Mesenchymal stem cell (in vitro differentiated cells and primary cell): ENCODE data around the gene DCAF8.
A peak's percentile ranks its signal among the peaks of the same experiment; 100 is the strongest.

ENCODE experiments used
- DNase-seq: peaks from one replicate; pipeline ENCODE4 v3.0.0-alpha.2; 2013
- H2AFZ ChIP-seq: one replicate; pipeline ENCODE4 v1.6.1; 2013; ENCODE audit warnings: low read depth, mild to moderate bottlenecking, control low read depth, inconsistent platforms, low read length, moderate library complexity
- H2AK5ac ChIP-seq: 2 replicates; pipeline ENCODE4 v1.6.1; 2013; ENCODE audit warnings: low read length, moderate library complexity, mild to moderate bottlenecking, inconsistent platforms; ENCODE audit not compliant: severe bottlenecking
- H2BK120ac ChIP-seq: one replicate; pipeline ENCODE4 v1.6.1; 2013; ENCODE audit warnings: low read depth, mild to moderate bottlenecking, inconsistent platforms, low read length, moderate library complexity
- H2BK12ac ChIP-seq, 2 experiments: one replicate each; pipeline ENCODE4 v1.6.1; 2013; ENCODE audit warnings: inconsistent platforms in 2 of 2, low read length in 2 of 2, mild to moderate bottlenecking in 2 of 2, moderate library complexity in 2 of 2, control low read depth in 1 of 2
- H2BK15ac ChIP-seq: one replicate; pipeline ENCODE4 v1.6.1; 2013; ENCODE audit warnings: mild to moderate bottlenecking, low read depth, inconsistent platforms; ENCODE audit not compliant: poor library complexity, severe bottlenecking
- H2BK5ac ChIP-seq: 2 replicates; pipeline ENCODE4 v1.6.1; 2013; ENCODE audit warnings: low read depth, mild to moderate bottlenecking, low read length, control low read depth, inconsistent platforms; ENCODE audit not compliant: poor library complexity, severe bottlenecking
- H3K14ac ChIP-seq, 2 experiments: one replicate each; pipeline ENCODE4 v1.6.1; 2013; ENCODE audit warnings: inconsistent platforms in 2 of 2, low read length in 2 of 2, control low read depth in 1 of 2, mild to moderate bottlenecking in 1 of 2, moderate library complexity in 1 of 2
- H3K18ac ChIP-seq, 2 experiments: one replicate each; pipeline ENCODE4 v1.6.1; 2013; ENCODE audit warnings: inconsistent platforms in 2 of 2, low read length in 2 of 2, control low read depth in 1 of 2, low read depth in 1 of 2, mild to moderate bottlenecking in 1 of 2
- H3K23ac ChIP-seq, 2 experiments: one replicate each; pipeline ENCODE4 v1.6.1; 2013; ENCODE audit warnings: inconsistent platforms in 2 of 2, low read length in 2 of 2, mild to moderate bottlenecking in 2 of 2, moderate library complexity in 2 of 2, control low read depth in 1 of 2
- H3K27ac ChIP-seq: 2 replicates; pipeline ENCODE4 v1.5.1; 2013; ENCODE audit warnings: mild to moderate bottlenecking, moderate library complexity, low read length, control low read depth, inconsistent platforms; ENCODE audit not compliant: poor library complexity, severe bottlenecking
- H3K27me3 ChIP-seq, 2 experiments: 2 replicates each; pipeline versions ENCODE4 v1.6.1 to v1.7.0; 2013; ENCODE audit warnings: low read length in 2 of 2, mild to moderate bottlenecking in 2 of 2, moderate library complexity in 2 of 2, control low read depth in 1 of 2, inconsistent platforms in 1 of 2; ENCODE audit not compliant: control insufficient read depth in 1 of 2, insufficient read depth in 1 of 2
- H3K36me3 ChIP-seq, 2 experiments: 2 replicates each; pipeline versions ENCODE4 v1.6.1 to v1.7.0; 2013; ENCODE audit warnings: low read length in 2 of 2, control low read depth in 1 of 2, inconsistent platforms in 1 of 2, low read depth in 1 of 2, mild to moderate bottlenecking in 1 of 2; ENCODE audit not compliant: insufficient read depth in 2 of 2, control insufficient read depth in 1 of 2
- H3K4ac ChIP-seq, 2 experiments: one replicate each; pipeline ENCODE4 v1.6.1; 2013; ENCODE audit warnings: inconsistent platforms in 2 of 2, low read length in 2 of 2, mild to moderate bottlenecking in 2 of 2, moderate library complexity in 2 of 2, control low read depth in 1 of 2, low read depth in 1 of 2
- H3K4me1 ChIP-seq: 2 replicates; pipeline ENCODE4 v1.6.1; 2013; ENCODE audit warnings: low read depth, low read length, control low read depth; ENCODE audit not compliant: control insufficient read depth, insufficient read depth
- H3K4me2 ChIP-seq: 2 replicates; pipeline ENCODE4 v1.6.1; 2013; ENCODE audit warnings: low read length, mild to moderate bottlenecking, inconsistent platforms; ENCODE audit not compliant: poor library complexity, severe bottlenecking
- H3K4me3 ChIP-seq, 2 experiments: 2 replicates each; pipeline versions ENCODE4 v1.5.1 to v1.7.0; 2013; ENCODE audit warnings: low read length in 2 of 2, mild to moderate bottlenecking in 2 of 2, control low read depth in 1 of 2, low read depth in 1 of 2; ENCODE audit not compliant: insufficient read depth in 1 of 2
- H3K79me1 ChIP-seq: replicated peaks from 2 replicates; pipeline ENCODE4 v1.6.1; 2013; ENCODE audit warnings: mild to moderate bottlenecking, control low read depth, low read length, inconsistent platforms; ENCODE audit not compliant: poor library complexity, severe bottlenecking
- H3K9ac ChIP-seq: 2 replicates; pipeline ENCODE4 v1.7.0; 2013; ENCODE audit warnings: mild to moderate bottlenecking, low read length, moderate library complexity
- H3K9me3 ChIP-seq: 2 replicates; pipeline ENCODE4 v1.7.0; 2013; ENCODE audit warnings: mild to moderate bottlenecking, low read length; ENCODE audit not compliant: control insufficient read depth
- H4K8ac ChIP-seq: one replicate; pipeline ENCODE4 v1.6.1; 2013; ENCODE audit warnings: inconsistent platforms, mild to moderate bottlenecking, low read length, moderate library complexity
- H4K91ac ChIP-seq: one replicate; pipeline ENCODE4 v1.6.1; 2013; ENCODE audit warnings: mild to moderate bottlenecking, low read length, inconsistent platforms
- WGBS: methylation state at CpG from one replicate; pipeline ENCODE4 v1.1.7; 2013; ENCODE audit warnings: mixed read lengths; 5-methylcytosine and 5-hydroxymethylcytosine counted together

The DCAF8 gene

DNA sequence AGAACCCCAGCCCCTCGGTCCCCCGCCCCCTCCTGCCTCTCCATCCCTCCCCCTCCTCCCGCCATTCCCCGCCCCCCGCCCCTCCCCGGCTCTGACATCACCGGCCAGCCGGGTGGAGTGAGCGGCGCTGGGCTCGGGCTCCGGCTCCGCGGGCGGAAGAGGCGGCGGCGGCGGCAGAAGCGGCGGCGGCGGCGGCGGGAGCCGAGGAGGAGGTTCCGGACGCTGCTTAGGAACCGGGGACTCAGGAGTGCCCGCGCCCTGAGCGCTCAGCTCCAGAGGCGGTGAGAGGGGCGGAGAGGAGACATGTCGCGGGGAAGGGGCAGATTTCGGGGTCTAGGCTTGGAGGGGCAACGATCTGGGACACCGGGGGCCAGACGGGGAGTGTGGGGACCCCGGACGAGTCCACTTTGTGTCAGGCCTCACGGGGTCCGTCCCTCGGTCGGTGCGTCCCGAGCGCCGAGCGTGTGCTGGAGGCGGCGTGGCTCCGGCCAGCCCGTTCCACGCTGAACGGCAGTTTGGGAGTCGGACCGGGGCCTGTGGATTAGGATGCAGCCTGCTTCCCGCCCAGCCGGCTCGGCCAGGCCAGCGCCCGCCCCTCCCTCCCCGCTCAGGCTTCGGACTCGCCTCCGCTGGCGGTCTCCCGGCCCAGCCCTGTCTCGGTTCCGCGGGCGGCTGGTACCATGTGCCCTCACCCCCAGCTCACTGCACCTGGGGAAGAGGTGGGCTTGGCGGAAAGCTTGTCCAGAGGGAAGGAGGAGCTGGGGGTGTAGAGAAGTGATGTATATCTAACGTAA is 56.9 kb downstream of the DCAF8 start, which contains the start of gene PEA15:
Gene PEA15 (plus strand): TSS at position 143 of the 794 bp plus-strand sequence. CDS start 6,161 bp downstream, outside the sequence.
- peak within 1 kb of the TSS; percentile 77 to 99 for H3K4ac ChIP-seq
- H3K36me3 ChIP-seq, result peaks cover 25 to 37% of the 10 kb centered on the region in 2 experiments
- peak within 1 kb of the TSS; percentile 94 to 99 for H3K18ac ChIP-seq
- no peaks in the 10 kb centered on the region for H3K27me3 ChIP-seq
- peak within 1 kb of the TSS; percentile 66 for H2AK5ac ChIP-seq
- H2BK12ac ChIP-seq, result peak within 1 kb of the TSS; percentile 39 to 80
- DNase-seq, result peak; percentile 77
- H3K9me3 ChIP-seq, result no peaks in the 10 kb centered on the region
- peak within 1 kb of the TSS; percentile 94 for H3K27ac ChIP-seq
- peak within 1 kb of the TSS; percentile 94 for H4K91ac ChIP-seq
- H3K4me1 ChIP-seq, result peaks cover 32% of the 10 kb centered on the region
- peak within 1 kb of the TSS; percentile 95 for H3K9ac ChIP-seq
- H3K79me1 ChIP-seq, result peaks cover 4% of the 10 kb centered on the region
- peak within 1 kb of the TSS; percentile 88 to 97 for H3K4me3 ChIP-seq
- peak within 1 kb of the TSS; percentile 60 for H2BK5ac ChIP-seq
- H4K8ac ChIP-seq, result peak within 1 kb of the TSS; percentile 90
- WGBS, result under 1% methylated on average over 50 of the region's 76 CpGs
- peak within 1 kb of the TSS; percentile 83 for H3K4me2 ChIP-seq
- H2AFZ ChIP-seq, result peak within 1 kb of the TSS; percentile 70
- peak within 1 kb of the TSS in 1 of 2 experiments; percentile 75 for H3K23ac ChIP-seq
- peak within 1 kb of the TSS; percentile 73 for H2BK15ac ChIP-seq
- peak within 1 kb of the TSS; percentile 90 for H2BK120ac ChIP-seq
- H3K14ac ChIP-seq, result peak within 1 kb of the TSS; percentile 9 to 99

DNA sequence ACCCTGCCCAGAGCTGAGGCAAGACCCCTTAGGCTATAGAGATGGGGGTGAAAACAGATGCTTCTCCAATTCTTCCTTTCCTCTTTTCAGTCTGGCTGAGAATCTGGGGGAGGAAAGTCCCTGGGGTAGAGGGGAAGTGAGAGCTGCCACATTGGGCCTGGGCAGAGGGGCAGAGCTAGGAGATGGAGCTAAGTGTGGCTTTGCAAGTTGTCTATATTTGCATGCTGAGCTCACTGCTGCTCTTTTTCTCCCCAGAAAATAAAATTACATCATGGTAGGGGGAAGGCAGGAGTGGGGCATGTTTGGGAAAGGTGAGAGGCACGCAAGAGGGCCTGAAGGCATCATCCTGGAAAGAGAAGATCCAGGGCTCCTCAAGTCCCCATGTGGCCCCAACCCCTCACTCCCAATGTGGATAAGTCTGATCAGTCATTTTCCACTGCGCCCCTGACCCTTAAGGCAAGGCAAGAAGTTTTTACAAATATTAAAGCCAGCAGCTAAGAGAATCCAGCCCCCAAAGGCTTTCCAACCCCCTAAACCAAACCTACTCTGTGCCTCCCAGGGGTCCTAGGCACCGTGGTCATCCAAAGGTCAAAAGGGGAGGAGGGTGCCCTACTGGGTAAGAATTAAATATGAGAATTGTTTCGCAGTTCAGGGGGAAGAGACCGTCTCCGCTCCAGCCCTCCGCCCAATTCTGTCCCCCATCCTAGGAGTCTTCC is 57.7 kb downstream of the DCAF8 start:
- no peak overlapping the region for H2BK15ac ChIP-seq
- H3K4ac ChIP-seq, result peak overlapping the region in 1 of 2 experiments; percentile 84
- H2AK5ac ChIP-seq, result peak overlapping the region; percentile 50
- H3K27me3 ChIP-seq, result no peaks in the 10 kb centered on the region
- no peak overlapping the region for H4K91ac ChIP-seq
- no peak overlapping the region for H3K14ac ChIP-seq
- peak; percentile 20 for DNase-seq
- peak overlapping the region; percentile 39 for H3K27ac ChIP-seq
- no peak overlapping the region for H2BK12ac ChIP-seq
- H3K9ac ChIP-seq, result peak overlapping the region; percentile 86
- H3K23ac ChIP-seq, result no peak overlapping the region
- no peak overlapping the region for H2BK5ac ChIP-seq
- H2BK120ac ChIP-seq, result peak overlapping the region; percentile 43
- H3K18ac ChIP-seq, result peak overlapping the region; percentile 51 to 73
- H3K4me2 ChIP-seq, result peak overlapping the region; percentile 63
- WGBS, result 58% methylated on average over 2 of the region's 7 CpGs
- H4K8ac ChIP-seq, result peak overlapping the region; percentile 90
- H3K9me3 ChIP-seq, result no peaks in the 10 kb centered on the region
- no peaks in the 10 kb centered on the region for H3K79me1 ChIP-seq
- peak overlapping the region in 1 of 2 experiments; percentile 71 for H3K4me3 ChIP-seq
- peaks cover 28% of the 10 kb centered on the region for H3K4me1 ChIP-seq
- peaks cover 19 to 30% of the 10 kb centered on the region in 2 experiments for H3K36me3 ChIP-seq
- peak overlapping the region; percentile 36 for H2AFZ ChIP-seq

DNA sequence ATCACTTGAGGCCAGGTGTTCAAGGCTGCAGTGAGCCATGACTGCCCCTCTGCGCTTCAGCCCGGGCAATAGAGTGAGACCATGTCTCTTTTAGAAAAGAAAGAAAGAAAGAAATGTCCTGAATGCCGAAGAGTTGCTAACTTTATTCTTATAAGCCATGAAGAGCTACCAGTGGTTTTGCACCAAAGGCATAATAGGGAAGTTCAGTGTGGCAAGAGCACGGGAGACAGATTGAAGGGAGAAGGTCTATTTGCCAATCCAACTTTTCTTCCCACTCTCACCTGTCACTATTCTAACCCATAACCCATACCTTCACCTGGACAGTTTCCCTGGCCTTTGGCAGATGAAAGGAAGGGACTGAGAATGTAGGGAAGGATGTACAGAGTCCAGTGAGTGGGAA is 61.6 kb downstream of the DCAF8 start:
- H3K27me3 ChIP-seq, result peaks cover 0 to 12% of the 10 kb centered on the region in 2 experiments
- no peak overlapping the region for H3K27ac ChIP-seq
- H3K4me1 ChIP-seq, result peaks cover 5% of the 10 kb centered on the region
- no peak overlapping the region for H2BK120ac ChIP-seq
- no peak overlapping the region for H3K23ac ChIP-seq
- H2BK15ac ChIP-seq, result no peak overlapping the region
- no peak overlapping the region for H2BK12ac ChIP-seq
- H4K8ac ChIP-seq, result no peak overlapping the region
- no peak overlapping the region for H3K9ac ChIP-seq
- no peak overlapping the region for H3K14ac ChIP-seq
- H2AK5ac ChIP-seq, result no peak overlapping the region
- no peak overlapping the region for H3K18ac ChIP-seq
- H3K4ac ChIP-seq, result no peak overlapping the region
- no peaks in the 10 kb centered on the region for H3K79me1 ChIP-seq
- no peak for DNase-seq
- 96% methylated on average over 3 of the region's 4 CpGs for WGBS
- H3K9me3 ChIP-seq, result no peaks in the 10 kb centered on the region
- no peak overlapping the region for H3K4me3 ChIP-seq
- no peak overlapping the region for H2BK5ac ChIP-seq
- H2AFZ ChIP-seq, result no peak overlapping the region
- no peak overlapping the region for H4K91ac ChIP-seq
- H3K36me3 ChIP-seq, result no peaks in the 10 kb centered on the region
- no peak overlapping the region for H3K4me2 ChIP-seq

DNA sequence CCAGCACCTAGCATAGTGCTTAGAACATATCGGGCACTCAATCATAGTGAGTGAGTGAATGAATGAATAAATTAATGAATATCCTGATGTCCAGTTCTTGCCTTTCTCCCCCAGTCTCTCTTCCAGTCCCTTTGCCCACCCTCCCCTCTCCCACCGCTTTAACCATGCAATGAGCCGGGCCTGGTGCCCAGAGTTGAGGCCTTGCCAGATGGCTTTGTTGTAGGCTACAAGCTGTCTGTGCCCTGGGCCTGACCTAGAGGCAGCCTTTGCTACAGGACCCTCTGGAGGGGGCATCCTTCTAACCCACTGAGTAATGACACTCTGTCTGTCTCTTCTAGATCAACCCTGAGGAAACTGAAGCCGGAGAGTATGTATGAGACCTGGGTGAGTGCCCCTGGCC is 65.1 kb downstream of the DCAF8 start:
- Histone ChIP-seq H3K79me1 (no peaks in the 10 kb centered on the region), H3K36me3 (no peaks in the 10 kb centered on the region), H3K23ac (no peak overlapping the region), H2BK120ac (no peak overlapping the region), H3K4me3 (no peak overlapping the region), H3K9me3 (no peaks in the 10 kb centered on the region), H3K18ac (no peak overlapping the region), H3K4me2 (no peak overlapping the region), H3K4me1 (peaks cover 8% of the 10 kb centered on the region), H3K14ac (no peak overlapping the region), H2AK5ac (no peak overlapping the region), H3K27me3 (peaks cover 7 to 27% of the 10 kb centered on the region in 2 experiments), H2BK5ac (no peak overlapping the region), H2BK15ac (no peak overlapping the region), H2AFZ (no peak overlapping the region), H3K9ac (no peak overlapping the region), H3K27ac (no peak overlapping the region), H4K91ac (no peak overlapping the region), H3K4ac (no peak overlapping the region), H2BK12ac (no peak overlapping the region), H4K8ac (no peak overlapping the region)
- WGBS, result over 99% methylated on average over 4 of the region's 4 CpGs
- DNase-seq, result no peak
